Measurements from ENCODE around the gene EMCN.
A peak's percentile ranks its signal among the peaks of the same experiment; 100 is the strongest.
"Not testable (repeated sequence)": the region's sequence is repeated elsewhere in the genome, so short reads cannot be mapped to it uniquely, and the experiment has no call there.

The EMCN gene

GRCh38 chr4:100379583-100380105, 138.2 kb downstream of the EMCN start:
- peak; percentile 39 for DNase-seq (ENCODE audit: low spot score)

- peak; percentile 29 for DNase-seq (ENCODE audit: low spot score)
Measured at GRCh38 chr4:100372432-100372831, 145.4 kb downstream of the EMCN start.

- DNase-seq (ENCODE audit: low spot score): no peak
Measured at GRCh38 chr4:100369871-100370270, 148.0 kb downstream of the EMCN start.

- no peak for DNase-seq (ENCODE audit: low spot score)
Measured at GRCh38 chr4:100367451-100367850, 150.4 kb downstream of the EMCN start.

GRCh38 chr4:100366213-100366612, 151.6 kb downstream of the EMCN start:
- no peak for DNase-seq (ENCODE audit: low spot score)

- no peak for DNase-seq (ENCODE audit: low spot score)
Measured at GRCh38 chr4:100362366-100362765, 155.5 kb downstream of the EMCN start.

- DNase-seq (ENCODE audit: low spot score): no peak
Measured at GRCh38 chr4:100361336-100361735, 156.5 kb downstream of the EMCN start.

GRCh38 chr4:100360211-100360610, 157.6 kb downstream of the EMCN start:
- no peak for DNase-seq (ENCODE audit: low spot score)

GRCh38 chr4:100359441-100359840, 158.4 kb downstream of the EMCN start:
- no peak for DNase-seq (ENCODE audit: low spot score)

GRCh38 chr4:100357542-100357941, 160.3 kb downstream of the EMCN start:
- DNase-seq (ENCODE audit: low spot score): no peak

- DNase-seq (ENCODE audit: low spot score): peak; percentile 46
Measured at GRCh38 chr4:100356172-100356571, 161.7 kb downstream of the EMCN start.

- DNase-seq (ENCODE audit: low spot score): not testable (repeated sequence)
Measured at GRCh38 chr4:100352352-100352751, 165.5 kb downstream of the EMCN start.

- peak; percentile 77 for DNase-seq (ENCODE audit: low spot score)
Measured at GRCh38 chr4:100348473-100348872, 169.3 kb downstream of the EMCN start.

GRCh38 chr4:100347241-100347640, 170.6 kb downstream of the EMCN start:
- DNase-seq (ENCODE audit: low spot score): no peak

GRCh38 chr4:100345585-100345984, 172.2 kb downstream of the EMCN start:
- DNase-seq (ENCODE audit: low spot score): no peak
